K562 (cell line): ENCODE results near the gene PDLIM4.

Source experiments
- ASH1L ChIP-seq: fragments of 450-650 bp; IDR thresholded peaks from 2 replicates; pipeline ENCODE4 v1.6.1; 2018; ENCODE audit warnings: borderline replicate concordance, mild to moderate bottlenecking, low read depth; ENCODE audit not compliant: partially characterized antibody
- ATF2 ChIP-seq: sonication (generic); formaldehyde crosslinking; IDR thresholded peaks from 2 replicates; pipeline ENCODE4 v1.8.1; 2022; ENCODE audit warnings: missing genetic modification reagents
- CEBPB ChIP-seq: fragments of 450-650 bp; IDR thresholded peaks from 2 replicates; pipeline ENCODE4 v1.6.1; 2016; ENCODE audit warnings: missing genetic modification characterization, missing compliant biosample characterization
- HDAC2 ChIP-seq: fragments of 450-650 bp; IDR thresholded peaks from 2 replicates; pipeline ENCODE4 v1.6.1; 2016; ENCODE audit warnings: mild to moderate bottlenecking
- JUN ChIP-seq, 2 experiments: sonication (generic) in 1 of 2; formaldehyde crosslinking in 1 of 2; IDR thresholded peaks; 2 replicates each; pipeline versions ENCODE4 v1.6.1 to v1.8.0; 2012 to 2022; ENCODE audit warnings: borderline replicate concordance in 2 of 2, mild to moderate bottlenecking in 2 of 2, improper control_type of control experiment in 1 of 2, low read depth in 1 of 2, low read length in 1 of 2, missing genetic modification reagents in 1 of 2
- MNT ChIP-seq, 2 experiments: fragments of 450-650 bp; conservative IDR thresholded peaks; 2 replicates each; pipeline ENCODE4 v1.6.1; 2017; ENCODE audit warnings: mild to moderate bottlenecking in 2 of 2, moderate library complexity in 2 of 2
- POLR2A ChIP-seq: fragments of 450-650 bp; conservative IDR thresholded peaks from 2 replicates; pipeline ENCODE4 v1.6.1; 2016
- REST ChIP-seq, 2 experiments: fragments of 450-650 bp; formaldehyde crosslinking in 1 of 2; IDR thresholded peaks; 2 replicates each; pipeline versions ENCODE4 v1.4.0 to v1.6.1; 2014 to 2020; ENCODE audit warnings: mild to moderate bottlenecking in 2 of 2, borderline replicate concordance in 1 of 2, low read depth in 1 of 2
- ZBTB43 ChIP-seq: sonication (generic); formaldehyde crosslinking; IDR thresholded peaks from 2 replicates; pipeline ENCODE4 v1.8.0; 2023; ENCODE audit warnings: mild to moderate bottlenecking, missing genetic modification reagents
- ZNF165 ChIP-seq: fragments of 250-450 bp; sonication (Bioruptor Pico); IDR thresholded peaks from 2 replicates; pipeline ENCODE4 v1.4.0; 2020; ENCODE audit warnings: borderline replicate concordance

GRCh38 chr5:132253008-132253441, 4.5 kb upstream of the PDLIM4 start:
- TF ChIP-seq REST (IDR thresholded peaks at IDR 0.05; ENCODE audit: borderline replicate concordance) = no peak
- no peak for TF ChIP-seq REST (CRISPR knock-in tag; IDR thresholded peaks at IDR 0.05; ENCODE audit: low read depth)
- TF ChIP-seq ZNF165 (CRISPR knock-in tag) = no peak
- TF ChIP-seq POLR2A = no peak
- no peak for TF ChIP-seq CEBPB (tag)
- no peak for TF ChIP-seq MNT (conservative IDR thresholded peaks at IDR 0.05)
- no peak for TF ChIP-seq ZBTB43 (CRISPR knock-in tag)
- no peak for TF ChIP-seq JUN (IDR thresholded peaks at IDR 0.05; ENCODE audit: borderline replicate concordance, low read depth, low read length)
- no peak for TF ChIP-seq JUN (CRISPR knock-in tag; IDR thresholded peaks at IDR 0.05; ENCODE audit: borderline replicate concordance)
- no peak for TF ChIP-seq ASH1L
- no peak for TF ChIP-seq ATF2
- no peak for TF ChIP-seq HDAC2
